Memory B cell (primary cell): ENCODE results near the gene SPEN.

Experiments
- ATAC-seq: fragments of 150-1000 bp; cut with Tn5 transposase; 2 replicates; pipeline ENCODE4 v1.10.0; 2021; ENCODE audit warnings: low read depth, mild to moderate bottlenecking, moderate library complexity
- DNase-seq, 2 donors: peaks; one replicate each; pipeline ENCODE4 v3.0.0; 2022; ENCODE audit warnings: low spot score in 2 of 2
- H3K27ac Mint-ChIP-seq: one replicate; pipeline ENCODE4 v1.8.0; 2022; ENCODE audit warnings: mild to moderate bottlenecking, moderate library complexity, mixed read lengths
- H3K27me3 Mint-ChIP-seq: one replicate; pipeline ENCODE4 v1.8.0; 2022; ENCODE audit warnings: mixed read lengths
- H3K36me3 Mint-ChIP-seq: one replicate; pipeline ENCODE4 v1.8.0; 2022; ENCODE audit warnings: mild to moderate bottlenecking, mixed read lengths
- H3K4me1 Mint-ChIP-seq: one replicate; pipeline ENCODE4 v1.8.0; 2022; ENCODE audit warnings: mixed read lengths
- H3K4me3 Mint-ChIP-seq: one replicate; pipeline ENCODE4 v1.8.0; 2022; ENCODE audit warnings: mild to moderate bottlenecking, moderate library complexity, mixed read lengths
- H3K9me3 Mint-ChIP-seq: one replicate; pipeline ENCODE4 v1.8.0; 2022; ENCODE audit warnings: mixed read lengths

SPEN gene

DNA sequence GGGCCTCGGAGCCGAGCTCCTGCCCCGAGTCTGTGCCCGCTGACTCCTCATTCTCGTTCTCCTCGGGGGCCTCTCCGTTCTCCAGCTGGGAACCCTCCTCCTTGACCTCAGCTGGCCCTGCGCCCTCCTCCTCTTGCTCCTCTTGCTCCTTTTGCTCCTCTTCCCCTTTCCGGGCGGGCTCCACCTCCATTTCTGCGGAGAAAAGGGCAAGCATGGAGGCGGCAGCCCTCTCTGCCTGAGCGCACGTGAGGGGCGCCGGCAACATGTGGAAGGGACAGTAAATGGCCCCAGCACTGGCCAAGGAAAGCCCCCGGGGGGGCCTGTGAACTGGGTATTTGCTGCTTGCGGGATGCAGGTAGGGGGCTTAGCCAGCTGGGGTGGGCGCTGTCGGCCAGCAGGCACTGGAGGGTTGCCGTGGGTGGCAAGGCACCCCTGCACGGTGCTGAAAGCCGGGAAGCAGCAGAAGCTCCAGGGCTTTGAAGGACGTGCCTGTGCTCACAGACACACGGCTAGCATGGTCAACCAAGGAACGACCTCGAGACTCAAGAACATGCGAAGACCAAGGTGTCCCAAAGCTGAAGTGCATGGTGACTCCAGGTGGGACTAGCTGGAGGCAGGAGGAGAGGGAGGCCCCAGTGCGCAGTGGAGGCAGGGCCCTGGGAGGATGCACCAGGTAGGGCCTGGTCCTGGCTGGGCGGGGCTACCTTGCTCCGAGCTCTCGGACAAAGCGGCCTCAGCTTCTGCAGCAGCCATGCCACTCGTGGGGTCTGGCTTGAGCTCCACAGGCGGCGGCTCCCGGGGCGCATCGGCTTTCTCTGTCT is 97.7 kb downstream of the SPEN start:
- ATAC-seq (no peak), DNase-seq (no peak)
- no peaks in the 10 kb centered on the region for H3K9me3 Mint-ChIP-seq
- no peak overlapping the region for H3K4me3 Mint-ChIP-seq
- no peak overlapping the region for H3K27ac Mint-ChIP-seq
- peaks cover 33% of the 10 kb centered on the region for H3K4me1 Mint-ChIP-seq
- H3K36me3 Mint-ChIP-seq: peaks cover 10% of the 10 kb centered on the region
- H3K27me3 Mint-ChIP-seq: no peaks in the 10 kb centered on the region

DNA sequence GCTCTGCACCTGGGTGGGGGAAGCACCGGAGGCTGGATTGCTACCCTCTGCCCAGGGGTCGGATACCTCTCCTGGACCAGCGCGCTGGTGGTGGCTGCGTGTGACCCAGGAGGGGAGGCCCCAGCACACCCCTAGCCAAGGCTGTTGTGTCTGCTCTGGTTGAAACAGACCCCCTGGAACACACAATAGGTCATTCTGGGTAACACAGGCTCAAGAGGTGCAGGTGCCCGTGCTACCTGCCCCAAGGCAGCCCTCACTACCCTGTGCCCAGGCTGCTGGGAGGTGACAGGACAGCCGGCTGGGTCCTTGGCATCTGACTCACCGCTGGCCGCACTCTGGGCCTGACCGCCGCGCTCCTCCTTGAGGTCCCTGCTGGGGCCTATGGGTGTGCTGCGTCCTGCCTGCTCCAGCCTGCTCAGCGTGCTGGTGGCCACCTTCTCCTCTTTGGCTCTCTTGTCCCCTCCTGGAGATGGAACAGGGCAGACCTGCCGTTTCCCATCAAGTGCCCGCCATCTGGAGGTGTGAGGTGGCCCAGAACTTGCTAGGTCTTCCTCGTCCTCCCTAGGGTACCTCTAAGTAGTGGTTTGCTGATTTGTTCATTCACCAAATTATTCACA is 98.4 kb downstream of the SPEN start:
- ATAC-seq (no peak), DNase-seq (no peak)
- no peak overlapping the region for H3K4me3 Mint-ChIP-seq
- H3K36me3 Mint-ChIP-seq: peaks cover 7% of the 10 kb centered on the region
- peaks cover 40% of the 10 kb centered on the region for H3K4me1 Mint-ChIP-seq
- H3K9me3 Mint-ChIP-seq: no peaks in the 10 kb centered on the region
- H3K27ac Mint-ChIP-seq: no peak overlapping the region
- no peaks in the 10 kb centered on the region for H3K27me3 Mint-ChIP-seq

DNA sequence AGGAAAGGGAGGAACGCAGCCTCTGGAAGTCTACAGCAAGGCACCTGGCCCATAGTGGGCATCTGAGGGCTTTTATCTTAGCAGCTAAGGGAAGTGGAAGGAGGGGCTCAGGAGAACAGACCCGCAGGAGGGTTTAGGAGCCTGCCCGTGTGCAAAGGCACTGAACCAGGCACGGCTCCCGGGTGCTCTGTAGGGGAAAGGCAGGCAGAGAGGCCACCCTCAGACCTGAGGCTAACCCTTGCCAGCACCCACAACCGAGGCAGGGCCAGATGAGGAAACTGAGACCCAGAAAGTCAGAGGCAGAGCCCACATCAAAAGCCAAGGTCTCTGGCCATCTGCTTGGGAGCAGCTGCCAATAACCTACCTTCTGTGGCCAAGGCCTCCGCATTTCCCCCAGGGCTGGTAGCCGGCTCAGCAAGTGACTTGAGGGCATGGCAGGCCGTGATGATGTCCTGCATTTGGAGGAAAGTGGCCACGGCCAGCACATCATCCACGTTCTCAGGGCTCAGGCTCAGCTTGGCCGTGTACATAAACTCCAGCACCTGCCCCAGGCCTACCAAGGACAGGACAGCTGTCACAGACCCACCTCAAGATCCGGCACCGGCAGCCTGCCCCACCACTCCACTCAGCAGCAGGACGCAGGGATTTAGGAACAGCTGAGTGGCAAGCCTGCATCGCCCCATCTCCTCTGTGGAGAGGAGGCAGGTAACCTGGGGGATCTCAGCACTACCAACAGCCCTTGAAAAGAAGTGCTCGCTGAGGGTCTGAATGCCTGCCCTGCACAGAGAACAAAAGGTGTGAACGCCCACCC is 99.3 kb downstream of the SPEN start:
- H3K27ac Mint-ChIP-seq: peak overlapping the region; percentile 88
- H3K4me1 Mint-ChIP-seq: peaks cover 48% of the 10 kb centered on the region
- H3K27me3 Mint-ChIP-seq: no peaks in the 10 kb centered on the region
- DNase-seq (no peak), ATAC-seq (no peak)
- H3K36me3 Mint-ChIP-seq: peaks cover 7% of the 10 kb centered on the region
- H3K9me3 Mint-ChIP-seq: no peaks in the 10 kb centered on the region
- H3K4me3 Mint-ChIP-seq: no peak overlapping the region

DNA sequence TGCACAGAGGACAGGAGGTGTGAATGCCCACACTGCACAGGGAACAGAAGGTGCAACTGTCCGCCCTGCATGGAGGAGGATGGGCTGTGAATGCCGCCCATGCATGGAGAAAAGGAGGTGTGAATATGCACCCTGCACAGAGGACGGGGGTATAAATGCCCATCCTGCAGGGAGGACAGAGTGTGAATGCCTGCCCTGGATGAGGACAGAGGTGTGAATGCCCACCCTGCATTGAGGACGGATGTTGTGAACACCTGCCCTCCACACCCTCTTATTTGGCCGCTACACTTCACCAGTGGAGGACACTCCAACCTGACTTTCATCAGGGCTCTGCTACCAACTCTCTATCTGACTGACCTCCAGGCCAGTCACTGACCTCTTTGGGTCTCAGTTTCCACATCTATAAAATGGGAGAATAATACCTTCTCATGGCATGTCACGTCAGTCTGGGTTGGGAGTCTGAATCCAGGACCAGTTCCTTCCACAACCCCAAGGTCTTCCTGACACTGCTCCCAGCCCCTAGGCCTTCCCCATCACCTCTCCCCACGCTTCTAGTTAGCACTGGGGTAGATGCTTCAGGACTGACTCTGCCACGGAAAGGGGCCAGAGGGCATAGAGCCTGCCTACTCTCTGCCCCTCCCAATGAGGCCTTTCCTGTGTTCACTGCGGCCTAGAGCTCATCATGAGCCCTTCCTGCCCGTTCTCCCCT is 100.0 kb downstream of the SPEN start:
- peaks cover 56% of the 10 kb centered on the region for H3K4me1 Mint-ChIP-seq
- peak overlapping the region; percentile 77 for H3K4me3 Mint-ChIP-seq
- H3K9me3 Mint-ChIP-seq: no peaks in the 10 kb centered on the region
- DNase-seq (no peak), ATAC-seq (no peak)
- peaks cover 7% of the 10 kb centered on the region for H3K36me3 Mint-ChIP-seq
- no peaks in the 10 kb centered on the region for H3K27me3 Mint-ChIP-seq
- peak overlapping the region; percentile 88 for H3K27ac Mint-ChIP-seq

DNA sequence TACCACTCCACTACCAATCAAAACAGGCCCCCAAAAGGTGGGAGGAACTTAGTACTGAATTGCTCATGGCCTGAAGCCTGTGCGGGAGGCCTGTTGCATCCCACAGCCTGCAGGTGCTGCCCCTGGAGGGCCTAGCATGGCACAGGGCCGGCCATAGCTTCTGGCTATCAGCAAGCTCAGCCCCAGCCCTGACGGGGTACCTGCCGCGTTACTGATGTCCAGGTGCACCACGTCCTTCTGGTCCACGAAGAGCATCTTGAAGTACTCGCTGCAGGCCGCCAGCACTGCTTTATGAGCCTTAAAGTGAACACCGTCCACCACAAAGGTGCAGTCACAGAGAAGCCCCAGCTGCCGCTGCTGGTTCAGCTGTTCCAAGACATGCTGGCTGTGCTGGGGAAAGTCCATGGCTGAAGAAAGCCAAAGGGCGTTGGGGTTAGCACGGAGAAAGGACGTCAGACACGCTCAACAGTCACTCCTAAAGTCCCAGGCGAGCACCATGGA is 100.6 kb downstream of the SPEN start:
- Mint-ChIP-seq H3K4me1 (peaks cover 59% of the 10 kb centered on the region), H3K4me3 (peak overlapping the region; percentile 77), H3K36me3 (peaks cover 10% of the 10 kb centered on the region), H3K9me3 (no peaks in the 10 kb centered on the region), H3K27ac (peak overlapping the region; percentile 88), H3K27me3 (no peaks in the 10 kb centered on the region)
- ATAC-seq (no peak), DNase-seq (no peak)

DNA sequence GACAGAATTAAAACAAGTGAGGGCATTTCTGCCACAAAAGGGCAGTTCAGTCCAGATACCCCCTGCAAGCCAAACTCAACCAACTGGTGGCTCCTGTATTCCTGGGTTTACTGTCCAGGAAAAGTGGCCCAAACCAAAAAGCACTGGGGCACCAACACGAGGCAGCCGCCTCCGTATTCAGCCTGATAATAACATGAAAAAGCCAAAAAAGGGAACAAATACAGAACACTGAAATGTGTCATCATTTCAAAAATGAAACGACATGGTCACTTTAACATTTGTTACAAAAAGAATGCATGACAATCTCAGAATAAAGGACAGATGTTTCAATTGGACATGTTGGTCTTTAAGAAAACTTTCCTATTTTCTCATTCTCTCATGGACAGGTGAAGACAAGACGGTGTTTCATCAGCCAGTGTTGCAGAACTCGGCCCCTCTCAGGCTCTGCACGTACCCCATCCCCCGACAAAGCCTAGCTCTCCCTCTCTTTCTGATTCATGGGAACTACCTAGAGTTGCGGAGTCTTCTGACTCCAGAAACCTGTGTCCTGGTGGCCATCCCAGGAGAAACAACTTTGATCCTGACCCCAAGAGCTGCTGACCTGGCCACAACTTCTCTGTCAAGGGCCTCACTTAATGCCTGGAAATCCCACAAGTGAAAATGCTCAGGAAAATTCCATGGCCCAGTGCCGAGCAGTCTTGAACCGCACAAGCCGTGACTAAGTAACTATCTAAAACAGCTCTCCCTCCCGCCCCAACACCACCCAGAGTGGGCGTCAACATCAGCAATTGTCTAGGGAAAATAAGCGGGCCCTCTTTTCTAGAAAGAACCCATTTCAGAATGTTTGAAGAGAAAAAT is 101.3 kb downstream of the SPEN start:
- ATAC-seq (no peak), DNase-seq (no peak)
- H3K4me3 Mint-ChIP-seq: peak overlapping the region; percentile 77
- no peaks in the 10 kb centered on the region for H3K27me3 Mint-ChIP-seq
- no peaks in the 10 kb centered on the region for H3K9me3 Mint-ChIP-seq
- H3K27ac Mint-ChIP-seq: peak overlapping the region; percentile 88
- H3K4me1 Mint-ChIP-seq: peaks cover 61% of the 10 kb centered on the region
- H3K36me3 Mint-ChIP-seq: peaks cover 10% of the 10 kb centered on the region

DNA sequence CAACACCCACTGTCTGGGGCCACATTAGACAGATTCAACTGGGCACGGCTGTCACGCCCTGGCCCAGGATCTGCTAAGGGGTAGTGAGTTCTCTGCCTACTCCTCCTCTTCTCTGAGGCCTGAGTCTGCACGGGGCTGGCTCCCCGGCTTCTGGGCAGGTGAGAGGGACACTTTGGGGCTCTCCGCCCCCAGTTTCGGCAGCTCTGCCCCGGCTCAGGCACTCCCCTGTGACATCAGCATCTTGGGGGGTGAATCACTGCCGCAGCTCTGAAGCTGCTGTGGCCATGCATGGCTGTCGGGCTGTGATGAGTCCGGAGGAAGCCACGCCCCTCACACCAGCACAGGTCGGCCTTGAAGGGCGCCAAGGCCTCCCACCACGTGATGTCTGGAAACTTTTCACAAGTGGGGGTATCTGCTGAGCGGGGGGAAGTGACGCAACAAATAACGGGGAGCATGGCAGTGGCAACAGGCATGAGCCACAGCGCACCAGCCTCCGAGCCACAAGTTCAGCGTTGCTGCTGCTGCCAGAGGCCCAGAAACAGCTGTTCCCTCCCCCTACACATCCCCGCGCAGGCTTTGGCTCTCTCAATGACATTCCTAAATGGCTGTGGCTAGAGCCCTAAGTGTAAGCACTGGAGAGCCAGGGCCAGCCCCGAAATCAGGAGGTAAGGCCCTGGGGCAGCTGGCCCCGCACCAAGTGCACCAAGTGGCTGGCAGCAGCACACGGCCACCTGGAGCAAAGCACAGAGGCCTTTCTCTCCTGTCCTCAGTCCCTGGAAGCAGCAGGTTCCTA is 102.1 kb downstream of the SPEN start:
- Mint-ChIP-seq H3K27me3 (no peaks in the 10 kb centered on the region), H3K36me3 (peaks cover 10% of the 10 kb centered on the region), H3K4me3 (peak overlapping the region; percentile 77), H3K9me3 (no peaks in the 10 kb centered on the region), H3K4me1 (peaks cover 62% of the 10 kb centered on the region), H3K27ac (peak overlapping the region; percentile 88)
- DNase-seq (peak; percentile 77 to 84), ATAC-seq (peak; percentile 87)

DNA sequence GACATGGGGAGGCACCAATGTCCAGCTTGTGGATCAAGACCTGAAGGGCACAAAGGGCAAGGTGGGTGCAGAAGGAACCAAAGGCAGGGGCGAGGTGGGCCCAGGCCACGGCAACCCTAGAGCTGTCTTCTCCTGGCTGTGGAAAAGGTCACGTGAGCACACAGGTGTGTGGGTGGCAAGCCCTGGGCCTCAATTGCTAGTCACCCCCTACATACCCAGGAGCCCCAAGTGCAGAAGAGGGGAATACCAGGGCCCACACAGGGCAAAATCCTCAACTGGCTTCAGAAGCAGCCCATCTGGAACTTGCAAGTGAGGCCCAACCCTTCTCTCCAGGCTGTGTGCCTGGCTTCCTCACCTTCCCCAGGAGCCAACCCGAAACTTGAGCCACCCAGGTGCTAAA is 102.8 kb downstream of the SPEN start:
- peak overlapping the region; percentile 77 for H3K4me3 Mint-ChIP-seq
- H3K4me1 Mint-ChIP-seq: peaks cover 66% of the 10 kb centered on the region
- no peaks in the 10 kb centered on the region for H3K27me3 Mint-ChIP-seq
- H3K9me3 Mint-ChIP-seq: no peaks in the 10 kb centered on the region
- DNase-seq (no peak), ATAC-seq (peak; percentile 8)
- peaks cover 13% of the 10 kb centered on the region for H3K36me3 Mint-ChIP-seq
- peak overlapping the region; percentile 88 for H3K27ac Mint-ChIP-seq

DNA sequence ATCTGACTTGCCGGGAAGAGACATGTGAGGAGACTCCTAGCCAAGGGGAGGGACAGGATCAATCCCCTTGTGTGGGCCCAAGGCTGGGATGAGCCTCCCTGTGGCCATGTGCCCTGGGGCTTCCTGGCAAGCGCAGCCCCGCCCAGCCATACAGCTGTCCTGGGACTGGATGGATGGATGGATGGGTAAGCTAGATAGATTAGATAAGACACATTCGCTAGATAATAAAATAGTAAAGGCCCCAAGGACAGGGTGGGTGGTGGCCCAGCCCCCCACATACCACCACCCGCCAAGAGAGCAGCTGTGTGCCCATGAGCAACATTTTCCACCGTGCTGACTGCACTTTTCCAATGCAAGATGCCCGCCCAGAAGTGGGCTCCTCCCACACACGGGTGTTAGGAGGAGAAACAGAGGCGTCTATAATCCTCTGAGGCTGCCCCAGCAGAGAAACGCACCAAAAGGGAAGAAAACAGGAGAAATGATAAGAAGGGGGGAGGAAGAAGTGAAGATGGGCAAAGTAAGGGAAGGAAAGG is 103.3 kb downstream of the SPEN start:
- ATAC-seq: no peak
- no peaks in the 10 kb centered on the region for H3K27me3 Mint-ChIP-seq
- H3K4me1 Mint-ChIP-seq: peaks cover 67% of the 10 kb centered on the region
- no peaks in the 10 kb centered on the region for H3K9me3 Mint-ChIP-seq
- DNase-seq: no peak
- peak overlapping the region; percentile 53 for H3K4me3 Mint-ChIP-seq
- peaks cover 13% of the 10 kb centered on the region for H3K36me3 Mint-ChIP-seq
- H3K27ac Mint-ChIP-seq: peak overlapping the region; percentile 88

DNA sequence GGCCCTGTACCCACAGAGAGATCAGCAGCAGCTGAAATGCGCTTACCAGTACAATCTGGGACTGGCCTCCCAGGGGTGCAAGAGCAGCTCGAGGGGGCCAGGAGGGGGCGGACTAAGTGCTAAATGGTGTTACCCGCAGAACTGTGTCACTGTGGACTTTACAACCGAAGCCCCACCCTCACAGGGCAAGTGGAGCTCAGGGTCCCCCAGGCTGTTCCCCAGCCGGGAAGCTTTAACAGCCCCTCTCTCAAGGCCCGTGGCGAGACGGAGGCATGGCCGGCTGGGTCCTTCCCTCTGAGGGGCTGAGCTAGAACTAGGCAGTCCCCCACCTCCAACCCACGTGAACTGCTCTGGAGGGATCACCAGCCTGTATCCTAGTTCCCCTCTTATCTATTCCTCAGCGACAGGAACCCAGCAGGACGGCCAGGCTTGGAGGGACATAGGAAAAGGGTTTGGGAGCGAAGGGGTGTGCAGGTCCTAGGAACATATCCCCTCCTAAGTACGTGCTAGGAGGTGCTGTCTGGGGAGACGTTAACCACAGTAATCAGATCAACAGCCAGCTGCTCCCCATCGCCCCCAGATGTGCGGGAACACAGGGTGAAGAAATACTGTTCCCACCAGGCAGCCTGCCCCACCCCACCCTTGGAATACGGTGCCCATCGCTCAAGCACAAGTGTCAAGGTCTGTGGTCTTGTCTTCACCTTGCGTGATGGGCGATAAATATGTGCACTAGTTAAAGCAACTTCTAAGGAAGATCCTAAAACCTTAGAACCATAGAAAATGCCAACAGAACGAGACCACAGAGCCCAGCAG is 104.0 kb downstream of the SPEN start:
- DNase-seq (no peak), ATAC-seq (no peak)
- Mint-ChIP-seq H3K27me3 (no peaks in the 10 kb centered on the region), H3K9me3 (no peaks in the 10 kb centered on the region), H3K4me1 (peaks cover 72% of the 10 kb centered on the region), H3K27ac (peak overlapping the region; percentile 88), H3K4me3 (peak overlapping the region; percentile 40), H3K36me3 (peaks cover 14% of the 10 kb centered on the region)

DNA sequence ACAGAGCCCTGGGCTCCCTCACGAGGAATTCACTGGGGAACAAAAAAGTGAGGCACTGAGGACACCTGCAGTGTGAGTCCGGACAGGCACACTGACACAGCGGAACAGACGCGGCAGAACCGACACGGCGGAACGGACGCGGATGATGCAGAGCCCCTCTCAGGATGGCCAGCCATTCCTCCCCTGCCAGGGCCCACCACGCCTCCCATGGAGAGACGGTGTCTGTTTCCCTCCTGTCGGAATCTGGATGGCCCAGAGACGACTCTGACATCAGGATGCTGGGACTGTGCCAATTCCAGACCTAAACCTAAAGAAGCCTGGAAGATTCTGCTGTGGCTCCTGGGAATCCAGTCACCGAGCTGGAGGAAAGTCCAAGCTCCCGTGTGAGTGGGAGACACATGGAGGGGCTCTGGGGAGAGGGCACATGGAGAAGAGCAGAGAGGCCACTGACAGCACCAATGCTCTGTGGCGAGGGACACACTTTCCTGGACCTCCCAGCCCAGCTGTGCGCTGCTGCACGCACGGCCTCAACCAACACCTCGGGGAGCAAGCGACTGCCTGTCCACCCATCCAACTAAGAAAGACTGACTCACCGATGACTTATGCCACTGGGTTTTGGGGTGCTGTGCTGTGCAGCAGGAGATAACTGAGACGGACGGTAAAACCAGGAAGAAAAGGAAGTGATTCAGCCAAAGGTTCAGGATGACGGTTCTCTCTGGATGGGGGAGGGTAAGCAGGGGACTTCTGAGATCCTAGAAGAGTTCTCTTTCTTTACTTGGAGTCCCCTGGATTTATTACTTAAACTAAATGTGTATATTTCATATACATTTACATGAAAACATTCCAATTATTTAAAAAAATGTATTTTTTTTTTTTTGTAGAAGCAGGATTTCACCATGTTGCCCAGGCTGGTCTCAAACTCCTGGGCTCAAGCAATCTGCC is 105.1 kb downstream of the SPEN start:
- Mint-ChIP-seq H3K27ac (peak overlapping the region; percentile 88), H3K36me3 (peaks cover 15% of the 10 kb centered on the region), H3K27me3 (no peaks in the 10 kb centered on the region), H3K4me1 (peaks cover 72% of the 10 kb centered on the region), H3K4me3 (no peak overlapping the region), H3K9me3 (no peaks in the 10 kb centered on the region)
- ATAC-seq (no peak), DNase-seq (no peak)
